ENCODE data around the gene LPCAT1.

LPCAT1 gene

DNA sequence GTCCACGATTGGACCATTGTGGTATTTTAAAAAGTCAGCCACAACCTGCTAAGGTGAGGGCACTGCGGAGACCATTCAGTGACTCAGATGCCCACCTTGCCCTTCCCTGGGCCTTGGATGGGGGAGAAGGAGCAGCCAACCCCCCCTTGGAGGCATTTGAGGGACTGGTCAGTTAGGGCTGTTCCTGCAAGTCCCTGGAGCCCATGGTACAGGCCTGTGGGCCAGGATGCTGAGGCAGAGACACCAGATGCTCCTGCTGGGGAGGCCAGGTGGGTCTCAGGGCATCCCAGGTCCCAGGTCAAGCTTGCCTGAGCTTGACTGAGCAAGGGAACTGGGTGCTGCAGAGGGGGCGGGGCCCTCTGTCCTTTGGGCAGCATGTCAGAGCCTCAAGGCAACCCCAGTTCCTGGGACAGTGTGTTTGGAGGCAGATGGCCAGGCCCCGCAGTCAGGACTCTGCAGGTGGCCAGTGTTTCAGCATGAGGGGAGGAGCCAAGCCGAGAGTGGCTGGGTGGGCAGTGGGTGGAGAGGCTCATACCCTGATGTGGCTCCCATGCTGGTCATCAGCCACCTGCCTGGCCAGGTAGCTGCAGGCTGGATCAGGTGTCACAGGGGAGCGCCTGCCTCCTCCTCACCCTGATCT, 106.1 kb downstream of the LPCAT1 start:
- H3K36me3 ChIP-seq (ENCODE audit: control insufficient read depth, insufficient read depth, low read length) = no peaks in the 10 kb centered on the region
- no peaks in the 10 kb centered on the region for H3K4me1 ChIP-seq (ENCODE audit: control insufficient read depth, insufficient read depth, low read length)
- no peak overlapping the region for H3K4me3 ChIP-seq (ENCODE audit: low read length)
- H3K9me3 ChIP-seq (ENCODE audit: control insufficient read depth, low read length) = no peaks in the 10 kb centered on the region
- no peaks in the 10 kb centered on the region for H3K27me3 ChIP-seq (ENCODE audit: control insufficient read depth, insufficient read depth, low read length)
- no peak overlapping the region for H3K9ac ChIP-seq (ENCODE audit: low read length)

DNA sequence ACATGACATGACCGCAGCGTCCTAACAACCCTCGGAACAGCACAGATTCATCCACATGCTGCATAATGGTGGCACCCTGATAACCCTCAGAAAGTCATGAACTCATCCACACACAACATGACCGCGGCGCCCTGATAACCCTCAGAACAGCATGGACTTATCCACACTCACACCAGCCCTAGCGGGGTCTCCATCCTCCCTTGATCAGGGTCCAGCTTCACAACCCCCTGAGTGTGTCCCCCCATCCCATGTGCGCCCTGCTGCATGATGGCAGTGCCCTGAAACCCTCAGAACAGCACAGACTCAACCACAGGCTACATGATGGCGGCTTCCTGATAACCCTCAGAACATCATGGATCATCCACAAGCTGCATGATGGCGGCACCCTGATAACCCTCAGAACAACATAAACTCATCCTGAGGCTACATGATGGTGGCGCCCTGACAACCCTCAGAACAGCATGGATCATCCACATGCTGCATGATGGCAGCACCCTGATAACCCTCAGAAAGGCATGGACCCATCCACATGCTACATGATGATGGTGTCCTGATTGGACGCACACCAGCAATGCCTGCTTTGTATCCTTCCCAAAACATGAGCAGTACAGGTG, 106.8 kb downstream of the LPCAT1 start:
- no peak overlapping the region for H3K4me3 ChIP-seq (ENCODE audit: low read length)
- no peaks in the 10 kb centered on the region for H3K36me3 ChIP-seq (ENCODE audit: control insufficient read depth, insufficient read depth, low read length)
- H3K9me3 ChIP-seq (ENCODE audit: control insufficient read depth, low read length) = no peaks in the 10 kb centered on the region
- H3K9ac ChIP-seq (ENCODE audit: low read length) = no peak overlapping the region
- H3K27me3 ChIP-seq (ENCODE audit: control insufficient read depth, insufficient read depth, low read length) = no peaks in the 10 kb centered on the region
- no peaks in the 10 kb centered on the region for H3K4me1 ChIP-seq (ENCODE audit: control insufficient read depth, insufficient read depth, low read length)

GRCh38 chr5:1415626-1416360, 108.0 kb downstream of the LPCAT1 start:
- Histone ChIP-seq H3K9ac (ENCODE audit: low read length) (no peak overlapping the region), H3K4me3 (ENCODE audit: low read length) (no peak overlapping the region), H3K36me3 (ENCODE audit: control insufficient read depth, insufficient read depth, low read length) (no peaks in the 10 kb centered on the region), H3K9me3 (ENCODE audit: control insufficient read depth, low read length) (no peaks in the 10 kb centered on the region), H3K4me1 (ENCODE audit: control insufficient read depth, insufficient read depth, low read length) (no peaks in the 10 kb centered on the region), H3K27me3 (ENCODE audit: control insufficient read depth, insufficient read depth, low read length) (no peaks in the 10 kb centered on the region)

DNA sequence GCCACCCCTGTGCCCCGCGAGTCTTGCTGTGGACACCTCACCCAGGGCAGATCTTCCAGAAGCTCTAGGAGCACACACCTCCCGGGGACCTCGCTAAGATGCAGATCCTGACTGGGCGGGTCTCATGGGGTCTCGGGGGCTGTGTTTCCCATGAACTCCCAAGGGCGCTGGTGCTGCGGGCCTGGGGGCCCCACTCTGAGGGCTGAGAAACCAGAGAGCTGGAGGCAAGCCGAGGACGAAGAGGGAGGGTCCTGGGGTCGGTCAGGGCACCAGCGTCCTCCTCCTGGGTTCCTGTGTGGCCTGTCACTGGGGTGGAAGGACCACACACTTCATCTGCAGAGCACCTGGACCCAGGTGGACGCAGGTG, 108.7 kb downstream of the LPCAT1 start:
- H3K4me3 ChIP-seq (ENCODE audit: low read length) = no peak overlapping the region
- H3K27me3 ChIP-seq (ENCODE audit: control insufficient read depth, insufficient read depth, low read length) = no peaks in the 10 kb centered on the region
- no peaks in the 10 kb centered on the region for H3K9me3 ChIP-seq (ENCODE audit: control insufficient read depth, low read length)
- no peak overlapping the region for H3K9ac ChIP-seq (ENCODE audit: low read length)
- no peaks in the 10 kb centered on the region for H3K4me1 ChIP-seq (ENCODE audit: control insufficient read depth, insufficient read depth, low read length)
- no peaks in the 10 kb centered on the region for H3K36me3 ChIP-seq (ENCODE audit: control insufficient read depth, insufficient read depth, low read length)

DNA sequence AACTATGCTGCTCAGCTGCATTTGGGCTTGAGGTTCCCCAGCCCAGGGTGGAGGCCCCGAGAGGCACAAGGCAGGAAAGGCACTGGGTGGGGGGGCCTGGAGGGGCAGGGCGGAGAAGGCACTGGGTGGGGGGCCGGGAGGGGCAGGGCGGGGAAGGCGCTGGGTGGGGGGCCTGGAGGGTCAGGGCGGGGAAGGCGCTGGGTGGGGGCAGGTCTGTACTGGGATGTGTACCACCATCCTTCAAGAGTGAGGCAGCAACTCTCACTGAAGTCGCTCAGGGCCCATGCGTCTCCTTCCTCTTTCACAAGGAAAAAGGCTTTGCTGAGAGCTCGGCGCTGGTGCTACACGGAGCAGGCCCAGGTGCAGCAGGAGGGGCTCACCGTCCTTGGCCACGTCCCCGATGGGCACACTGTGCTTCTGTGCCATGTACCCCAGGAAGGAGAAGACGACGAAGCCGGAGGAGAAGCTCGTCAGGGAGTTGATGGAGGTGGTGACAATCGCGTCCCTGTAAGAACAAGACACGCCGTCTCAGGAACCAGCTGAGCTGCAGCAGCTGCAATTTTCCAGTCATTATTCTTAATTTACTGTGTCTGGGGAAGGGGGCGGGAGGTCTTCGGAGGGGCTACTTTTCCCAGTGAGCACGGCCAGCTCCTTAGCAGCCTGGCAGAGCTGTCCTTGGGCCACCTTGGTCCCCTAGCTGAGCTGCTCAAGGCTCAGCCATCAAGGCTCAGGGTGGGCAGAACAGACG, 109.3 kb downstream of the LPCAT1 start:
- no peaks in the 10 kb centered on the region for H3K36me3 ChIP-seq (ENCODE audit: control insufficient read depth, insufficient read depth, low read length)

GRCh38 chr5:1413611-1414241, 110.0 kb downstream of the LPCAT1 start:
- Histone ChIP-seq H3K9ac (ENCODE audit: low read length) (no peak overlapping the region), H3K4me3 (ENCODE audit: low read length) (no peak overlapping the region), H3K36me3 (ENCODE audit: control insufficient read depth, insufficient read depth, low read length) (no peaks in the 10 kb centered on the region), H3K9me3 (ENCODE audit: control insufficient read depth, low read length) (no peaks in the 10 kb centered on the region), H3K4me1 (ENCODE audit: control insufficient read depth, insufficient read depth, low read length) (no peaks in the 10 kb centered on the region), H3K27me3 (ENCODE audit: control insufficient read depth, insufficient read depth, low read length) (no peaks in the 10 kb centered on the region)

More for the DNA sequence above, 109.3 kb downstream of the LPCAT1 start:
- H3K4me1 ChIP-seq (ENCODE audit: control insufficient read depth, insufficient read depth, low read length) = no peaks in the 10 kb centered on the region
- no peak overlapping the region for H3K9ac ChIP-seq (ENCODE audit: low read length)
- no peaks in the 10 kb centered on the region for H3K9me3 ChIP-seq (ENCODE audit: control insufficient read depth, low read length)
- no peaks in the 10 kb centered on the region for H3K27me3 ChIP-seq (ENCODE audit: control insufficient read depth, insufficient read depth, low read length)
- no peak overlapping the region for H3K4me3 ChIP-seq (ENCODE audit: low read length)

DNA sequence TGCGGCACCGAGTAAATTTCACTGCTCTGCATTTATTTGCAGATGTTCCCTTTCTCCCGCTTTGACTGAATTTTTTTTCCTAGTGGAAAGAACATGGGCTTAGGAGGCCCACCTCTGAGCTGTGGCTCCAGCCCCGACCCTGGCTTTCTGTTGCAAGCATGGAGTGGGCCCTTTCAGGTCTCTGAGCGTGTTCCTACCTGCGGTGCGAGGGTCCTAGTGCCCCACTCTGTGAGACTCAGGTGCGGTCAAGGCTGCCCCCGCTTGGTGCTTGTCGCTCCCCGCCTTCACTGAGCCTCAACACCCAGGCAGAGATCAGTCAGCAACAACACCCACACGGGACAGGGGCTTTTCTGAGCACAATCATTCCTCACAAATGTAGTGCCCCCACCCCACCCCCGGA, 110.5 kb downstream of the LPCAT1 start:
- Histone ChIP-seq H3K36me3 (ENCODE audit: control insufficient read depth, insufficient read depth, low read length) (no peaks in the 10 kb centered on the region), H3K27me3 (ENCODE audit: control insufficient read depth, insufficient read depth, low read length) (no peaks in the 10 kb centered on the region), H3K4me1 (ENCODE audit: control insufficient read depth, insufficient read depth, low read length) (no peaks in the 10 kb centered on the region), H3K4me3 (ENCODE audit: low read length) (no peak overlapping the region), H3K9ac (ENCODE audit: low read length) (no peak overlapping the region), H3K9me3 (ENCODE audit: control insufficient read depth, low read length) (no peaks in the 10 kb centered on the region)

DNA sequence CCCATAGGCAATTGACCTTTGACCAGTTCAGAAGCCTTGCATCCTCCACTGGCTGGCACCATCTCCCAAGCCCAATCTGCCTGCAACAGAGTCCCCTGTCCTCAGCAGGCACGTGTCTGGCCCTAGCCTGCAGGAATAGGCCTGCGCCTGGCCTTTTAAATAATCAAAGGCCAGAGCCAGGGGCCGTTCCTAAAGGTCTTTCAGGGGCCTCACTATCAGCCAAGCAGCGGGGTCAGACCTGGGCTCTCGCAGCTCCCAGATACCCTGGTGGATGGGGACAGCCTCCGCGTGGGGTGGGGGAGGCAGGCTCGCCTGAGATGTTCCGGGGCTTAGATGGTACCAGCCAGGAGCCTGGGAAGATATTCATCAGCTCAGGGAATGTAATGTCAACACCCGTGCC, 111.1 kb downstream of the LPCAT1 start:
- Histone ChIP-seq H3K27me3 (ENCODE audit: control insufficient read depth, insufficient read depth, low read length) (no peaks in the 10 kb centered on the region), H3K9ac (ENCODE audit: low read length) (no peak overlapping the region), H3K36me3 (ENCODE audit: control insufficient read depth, insufficient read depth, low read length) (no peaks in the 10 kb centered on the region), H3K4me3 (ENCODE audit: low read length) (no peak overlapping the region), H3K9me3 (ENCODE audit: control insufficient read depth, low read length) (no peaks in the 10 kb centered on the region), H3K4me1 (ENCODE audit: control insufficient read depth, insufficient read depth, low read length) (no peaks in the 10 kb centered on the region)

GRCh38 chr5:1412163-1412562, 111.6 kb downstream of the LPCAT1 start:
- Histone ChIP-seq H3K27me3 (ENCODE audit: control insufficient read depth, insufficient read depth, low read length) (no peaks in the 10 kb centered on the region), H3K9ac (ENCODE audit: low read length) (no peak overlapping the region), H3K4me3 (ENCODE audit: low read length) (no peak overlapping the region), H3K9me3 (ENCODE audit: control insufficient read depth, low read length) (no peaks in the 10 kb centered on the region), H3K36me3 (ENCODE audit: control insufficient read depth, insufficient read depth, low read length) (no peaks in the 10 kb centered on the region), H3K4me1 (ENCODE audit: control insufficient read depth, insufficient read depth, low read length) (no peaks in the 10 kb centered on the region)
